Endothelial cell of umbilical vein (primary cell): ENCODE results near the gene DCDC2B.

Experiments
- CTCF ChIP-seq, 2 donors: IDR thresholded peaks; 1 replicate in 1 of 2; 2 replicates in 1 of 2; pipeline ENCODE4 v1.5.1; 2011; ENCODE audit warnings: low read length in 2 of 2, mild to moderate bottlenecking in 2 of 2, moderate library complexity in 2 of 2, control low read depth in 1 of 2, inconsistent platforms in 1 of 2, low read depth in 1 of 2; ENCODE audit not compliant: insufficient read depth in 1 of 2; ENCODE audit errors: extremely low read depth in 1 of 2
- MAX ChIP-seq: IDR thresholded peaks from 2 replicates; pipeline ENCODE4 v1.6.1; 2011; ENCODE audit not compliant: insufficient read depth, insufficient read length
- MYC ChIP-seq: IDR thresholded peaks from one replicate; pipeline ENCODE4 v1.6.1; 2011; ENCODE audit warnings: mild to moderate bottlenecking, low read depth, low read length
- POLR2A ChIP-seq: IDR thresholded peaks from 2 replicates; pipeline ENCODE4 v1.6.1; 2012; ENCODE audit warnings: low read depth, mild to moderate bottlenecking, control low read depth, low read length
- POLR2AphosphoS5 ChIP-seq: IDR thresholded peaks from 2 replicates; pipeline ENCODE4 v1.6.1; 2012; ENCODE audit warnings: low read depth, mild to moderate bottlenecking, control low read depth, low read length, moderate library complexity; ENCODE audit not compliant: insufficient read depth

GRCh38 chr1:32199043-32199716, 9.7 kb upstream of the DCDC2B start:
- TF ChIP-seq MYC (no peak), MAX (no peak), POLR2AphosphoS5 (no peak), POLR2A (no peak), CTCF (IDR thresholded peaks at IDR 0.05; ENCODE audit: extremely low read depth in 1 of 2, insufficient read depth in 1 of 2, low read depth in 1 of 2, low read length in 2 of 2) (no peak)
